HG02970 (cell line): ENCODE measurements around the gene DNAH6.
"Not testable (repeated sequence)": the region's sequence is repeated elsewhere in the genome, so short reads cannot be mapped to it uniquely, and the experiment has no call there.

Experiments
- ATAC-seq: cut with Tn5 transposase; IDR thresholded peaks from one replicate; pipeline ENCODE4 v1.9.1; 2021; ENCODE audit warnings: mild to moderate bottlenecking, moderate library complexity, moderate number of reproducible peaks; ENCODE audit not compliant: unreplicated experiment, low FRiP score

DNAH6 gene

DNA sequence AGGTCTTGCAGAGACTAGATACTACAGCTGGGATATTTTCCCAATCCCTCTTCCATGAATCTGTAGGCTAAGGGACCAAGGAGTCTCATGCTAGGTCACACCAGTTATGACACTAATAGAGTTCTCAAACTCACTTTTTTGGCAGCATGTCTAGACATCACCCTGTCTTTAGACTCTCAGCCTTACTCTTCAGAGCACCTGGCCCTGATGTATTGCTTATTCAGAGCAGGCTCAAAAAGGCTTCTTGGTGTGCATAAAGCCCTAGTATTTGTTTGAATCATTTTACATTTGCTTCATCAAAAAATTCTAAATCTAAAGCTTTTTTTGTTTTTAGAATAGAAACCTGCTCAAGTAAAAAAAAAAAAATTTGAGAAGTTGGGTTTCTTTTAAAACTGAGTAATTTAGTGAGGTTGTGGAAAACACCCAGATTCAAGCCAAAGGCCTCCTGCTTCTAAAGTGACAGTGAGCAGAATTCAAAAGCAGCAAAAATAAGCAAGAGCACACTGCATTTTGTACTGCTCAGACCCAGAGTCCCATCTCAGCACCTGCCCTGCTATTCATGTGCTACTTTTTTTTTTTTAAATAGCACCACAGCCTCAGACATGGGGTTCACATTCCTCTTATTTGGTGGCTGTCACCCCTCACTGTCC, 18.0 kb upstream of the DNAH6 start:
- no peak for ATAC-seq

DNA sequence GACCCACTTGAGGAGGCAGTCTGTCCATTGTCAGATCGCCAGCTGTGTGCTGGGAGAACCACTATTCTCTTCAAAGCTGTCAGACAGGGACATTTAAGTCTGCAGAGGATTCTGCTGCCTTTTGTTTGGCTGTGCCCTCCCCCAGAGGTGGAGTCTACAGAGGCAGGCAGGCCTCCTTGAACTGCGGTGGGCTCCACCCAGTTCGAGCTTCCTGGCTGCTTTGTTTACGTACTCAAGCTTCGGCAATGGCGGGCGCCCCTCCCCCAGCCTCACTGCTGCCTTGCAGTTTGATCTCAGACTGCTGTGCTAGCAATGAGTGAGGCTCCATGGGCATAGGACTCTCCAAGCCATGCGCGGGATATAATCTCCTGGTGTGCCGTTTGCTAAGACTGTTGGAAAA, 5.3 kb upstream of the DNAH6 start:
- ATAC-seq = not testable (repeated sequence)

DNA sequence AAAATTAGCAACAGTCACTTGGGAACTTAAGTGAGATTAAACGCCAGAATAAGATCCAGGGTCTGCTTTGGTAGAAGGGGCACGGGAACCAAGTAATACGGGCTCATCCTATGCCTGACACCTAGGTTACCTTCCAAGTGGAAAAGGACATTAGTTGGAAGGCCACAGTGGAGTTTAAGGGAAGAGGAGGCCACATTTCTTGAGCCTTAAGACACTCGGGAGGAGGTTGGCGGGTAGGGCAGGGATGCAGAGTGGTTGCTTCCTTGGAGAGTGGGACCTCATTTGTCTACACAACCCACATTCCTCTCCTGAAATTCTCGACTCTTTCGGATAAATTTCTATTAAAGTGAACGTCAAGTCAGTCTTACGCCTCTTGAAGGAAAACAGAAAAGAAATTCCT, 510 bp upstream of the DNAH6 start:
- no peak for ATAC-seq

DNA sequence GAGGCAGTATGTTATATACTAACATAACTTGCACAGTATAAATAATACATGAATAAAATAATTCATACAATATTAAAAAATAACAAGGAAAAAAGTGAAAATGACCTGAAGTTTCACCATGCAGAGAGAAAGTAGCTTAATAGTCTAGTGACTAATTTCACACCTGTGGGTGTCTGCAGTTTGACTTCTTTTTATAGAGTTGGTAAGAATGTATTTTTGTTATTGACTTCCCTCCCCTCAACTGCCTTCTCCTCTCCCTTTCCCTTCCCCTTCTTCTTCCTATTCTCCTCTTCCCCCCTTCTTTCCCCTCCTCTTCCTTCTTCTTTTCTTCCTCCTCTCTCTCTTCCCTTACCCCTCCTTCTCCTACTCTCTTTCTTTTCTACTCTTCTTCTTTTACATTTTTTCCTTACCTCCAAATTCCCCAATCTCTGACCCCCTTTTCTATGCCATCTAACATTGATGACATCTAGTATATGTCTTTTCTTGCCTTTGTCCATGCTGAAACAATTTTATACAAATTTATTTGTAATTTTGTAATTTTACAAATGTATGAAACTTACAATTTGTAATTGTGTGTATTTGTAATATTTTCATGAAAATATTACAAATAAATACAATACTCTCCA, 3.1 kb downstream of the DNAH6 start:
- ATAC-seq = no peak

DNA sequence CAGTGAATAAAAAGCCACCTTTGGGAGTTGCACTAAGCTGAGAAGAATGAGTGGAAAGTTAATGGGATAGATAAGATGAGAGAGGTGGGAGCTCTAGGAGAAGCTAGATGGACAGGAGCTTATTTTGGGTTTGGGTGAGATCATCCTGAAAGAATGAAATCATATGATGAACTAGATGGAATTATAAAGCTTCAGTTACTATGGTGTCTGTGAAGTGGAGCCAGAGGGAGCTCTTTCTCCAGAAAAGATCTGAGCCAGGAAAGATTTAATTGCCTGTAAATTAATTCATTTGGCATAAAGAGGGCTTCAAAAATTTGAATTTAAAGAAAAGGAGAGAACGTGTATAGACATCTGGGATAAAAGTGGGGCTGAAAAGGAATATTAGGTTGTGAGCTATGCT, 10.3 kb downstream of the DNAH6 start:
- ATAC-seq = no peak

DNA sequence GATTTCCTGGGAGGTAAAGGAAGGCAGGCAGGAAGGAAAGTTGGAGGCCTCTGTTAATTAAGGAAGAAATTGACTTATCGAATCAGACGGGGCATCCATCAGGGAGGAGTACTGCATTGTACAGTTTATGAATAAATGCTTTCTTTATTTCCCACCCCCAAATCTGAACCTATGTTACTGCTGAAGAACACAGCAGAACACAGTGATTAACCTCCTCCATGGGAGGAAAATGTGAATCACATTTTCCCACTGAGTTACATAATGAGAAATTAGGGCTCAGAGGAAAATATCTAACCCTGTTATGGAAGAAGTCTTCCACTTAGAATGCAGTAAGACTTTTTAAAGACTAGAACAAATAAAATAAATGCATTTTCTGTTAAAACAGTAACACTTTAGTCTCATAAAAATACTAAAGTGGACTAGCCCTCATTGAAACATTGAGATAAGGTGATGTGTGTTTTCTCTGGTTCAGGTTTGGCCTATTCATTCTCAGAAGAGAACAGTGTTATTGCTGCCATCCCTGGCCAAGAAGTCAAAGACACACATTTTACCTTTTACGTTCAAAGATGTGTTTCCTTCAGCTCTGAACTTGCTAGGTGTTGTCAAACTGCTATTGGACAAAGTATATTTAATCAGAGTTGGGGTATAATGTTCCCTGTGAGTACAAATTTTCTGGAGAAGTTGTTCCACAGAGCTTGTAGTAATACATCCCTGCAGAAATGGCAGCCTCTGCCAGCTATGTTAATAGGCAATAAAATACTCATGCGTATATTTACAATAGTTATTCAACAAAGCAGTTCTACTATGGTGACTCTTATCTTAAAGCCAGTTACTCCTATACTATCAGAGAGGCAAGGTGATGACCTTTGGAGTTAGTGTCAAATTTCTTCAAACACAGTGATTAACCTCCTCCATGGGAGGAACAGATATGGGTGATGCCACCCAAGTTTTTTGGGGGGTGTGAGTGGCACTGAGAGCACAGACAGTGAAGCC, 11.1 kb downstream of the DNAH6 start:
- no peak for ATAC-seq

DNA sequence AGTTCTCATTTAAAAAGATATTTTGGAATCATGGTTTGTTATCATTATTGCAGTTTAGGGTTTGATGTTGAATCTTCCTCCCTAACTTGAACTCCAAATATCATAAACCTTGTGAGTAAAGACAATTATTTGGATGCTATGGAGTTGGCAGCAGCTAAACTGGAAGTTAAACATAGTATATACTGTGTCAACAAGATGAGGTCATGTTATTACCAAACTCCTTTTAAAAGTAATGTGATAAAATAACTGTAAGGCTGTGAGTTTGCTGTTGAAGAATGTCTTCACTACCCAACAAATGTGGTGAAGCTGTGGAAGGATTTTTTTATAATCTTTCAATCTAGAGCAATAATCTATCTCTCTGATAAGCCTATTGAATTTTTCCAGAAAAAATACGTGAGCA, 16.0 kb downstream of the DNAH6 start:
- no peak for ATAC-seq

DNA sequence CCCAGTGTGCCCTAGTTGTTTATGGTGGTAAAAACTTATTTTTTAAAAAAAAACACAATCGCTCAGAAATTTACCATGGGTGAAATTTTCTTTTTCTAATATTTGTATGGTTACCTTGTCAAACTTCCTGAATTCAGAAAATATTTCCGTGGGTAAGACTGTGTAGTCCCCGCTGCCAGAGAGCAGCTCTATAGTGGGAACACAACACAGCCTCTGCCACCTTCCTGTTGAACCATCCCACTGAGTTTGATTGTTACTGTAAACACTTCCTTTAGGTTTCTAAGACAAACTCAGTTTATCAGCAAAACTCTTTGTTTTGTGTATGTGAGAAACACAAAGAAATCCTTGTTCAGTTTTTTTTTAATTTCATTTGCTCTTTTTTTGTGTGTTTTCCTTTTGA, 17.9 kb downstream of the DNAH6 start:
- no peak for ATAC-seq

DNA sequence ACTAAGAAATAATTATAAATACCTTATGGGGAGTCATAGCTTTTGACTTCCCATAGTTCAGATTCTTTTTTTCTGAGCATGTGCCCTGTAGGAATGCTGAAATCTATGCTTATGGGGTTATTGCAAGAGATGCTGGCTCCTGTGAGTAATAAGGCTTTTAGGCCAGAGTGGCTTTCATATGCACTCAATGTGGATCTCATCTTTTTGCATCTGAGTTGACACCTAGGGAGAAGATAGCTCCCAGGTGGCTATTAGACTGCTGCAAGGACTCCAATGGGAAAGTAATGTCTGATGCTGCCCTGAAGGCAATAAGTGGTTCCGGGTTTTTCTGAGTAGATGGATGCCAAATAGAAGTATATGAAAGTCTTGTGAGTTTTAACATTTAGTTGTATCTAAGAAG, 21.0 kb downstream of the DNAH6 start:
- no peak for ATAC-seq

DNA sequence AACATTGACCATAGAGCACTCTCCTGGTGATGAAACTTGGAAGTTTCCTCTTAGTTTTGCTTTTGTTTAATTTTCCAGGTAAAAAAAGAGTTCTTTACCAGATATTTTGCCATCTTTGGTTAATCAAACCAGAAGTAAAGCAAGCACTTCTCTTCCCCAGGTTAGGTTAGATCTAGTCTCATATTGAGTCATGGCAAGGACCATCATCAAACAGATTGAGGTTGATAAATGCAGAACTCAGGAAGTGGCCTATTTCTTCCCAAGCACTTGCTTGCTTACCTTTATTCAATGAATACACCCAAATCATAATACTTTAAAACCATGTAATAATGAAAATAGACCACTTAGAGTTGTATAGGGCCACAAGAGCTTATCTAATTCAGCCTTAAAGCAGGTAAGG, 23.4 kb downstream of the DNAH6 start:
- ATAC-seq = no peak

DNA sequence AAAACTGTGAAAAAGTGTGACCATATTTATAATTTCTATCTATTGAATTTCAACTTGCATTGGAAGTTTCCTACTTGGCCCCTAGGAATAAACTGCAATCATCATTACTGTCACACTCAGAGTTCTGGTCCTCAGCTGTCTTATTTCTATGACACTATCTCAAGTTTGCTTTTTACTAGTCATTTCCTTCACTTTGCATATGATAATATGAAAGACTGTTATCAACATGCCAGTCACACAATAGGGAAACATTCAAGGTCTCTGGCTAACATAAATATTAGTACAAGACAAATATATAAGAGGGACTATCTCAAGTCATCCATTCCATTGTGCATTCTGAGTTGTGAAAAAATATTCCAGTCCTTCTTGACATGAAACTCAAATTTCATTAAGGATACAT, 28.7 kb downstream of the DNAH6 start:
- ATAC-seq = no peak

DNA sequence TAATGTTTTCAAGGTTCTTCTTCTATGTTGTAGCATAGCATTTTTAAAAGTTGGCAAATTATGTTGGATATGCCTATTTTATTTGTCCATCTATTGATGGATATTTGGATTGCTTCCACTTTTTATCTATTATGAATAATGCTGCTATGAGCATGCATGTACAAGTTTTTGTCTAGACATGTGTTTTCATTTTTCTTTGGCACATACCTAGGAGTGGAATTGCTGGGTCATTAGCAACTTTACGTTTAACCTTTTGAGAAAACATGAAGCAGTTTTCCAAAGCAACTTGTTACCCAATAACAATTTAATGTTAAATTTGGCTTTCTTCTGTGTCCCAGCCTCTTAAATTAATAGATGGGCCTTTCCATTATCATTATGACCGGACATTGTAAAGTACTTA, 30.3 kb downstream of the DNAH6 start:
- no peak for ATAC-seq

DNA sequence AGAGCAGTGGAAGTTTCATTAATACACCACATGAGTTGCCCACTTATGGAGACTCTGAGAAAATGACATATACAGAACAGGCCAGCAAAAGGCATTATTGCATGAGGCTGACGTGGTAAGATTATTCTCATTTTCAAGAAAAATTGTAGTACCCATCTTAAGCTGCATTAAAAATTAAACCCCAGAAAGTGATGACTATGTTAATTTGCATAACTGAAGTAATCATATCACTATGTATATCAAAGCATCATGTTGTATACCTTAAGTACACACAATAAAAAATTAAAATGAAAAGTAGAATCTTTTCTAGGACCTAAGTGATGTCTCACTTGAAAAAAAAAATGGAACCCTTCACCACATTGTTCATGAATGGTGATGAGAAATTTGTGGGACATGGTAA, 32.0 kb downstream of the DNAH6 start:
- no peak for ATAC-seq

DNA sequence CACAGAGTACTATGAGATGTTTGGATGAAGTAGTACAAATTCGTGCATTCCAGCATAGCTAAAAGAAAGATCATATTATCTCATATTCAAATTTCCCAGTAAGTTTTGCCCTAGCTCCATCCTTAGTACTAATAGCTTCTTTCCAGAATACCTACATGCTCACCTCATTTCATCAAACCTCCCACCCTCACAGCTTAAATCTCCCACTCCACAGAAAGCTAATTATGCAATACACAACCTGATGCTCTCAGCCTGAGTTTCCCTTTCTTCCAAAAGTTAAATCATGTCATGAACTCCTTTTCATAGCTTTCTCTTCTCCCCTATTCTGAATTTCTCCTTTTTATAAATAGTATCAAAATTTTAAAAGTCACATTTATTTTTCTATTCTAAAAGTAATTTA, 34.6 kb downstream of the DNAH6 start:
- ATAC-seq = no peak

DNA sequence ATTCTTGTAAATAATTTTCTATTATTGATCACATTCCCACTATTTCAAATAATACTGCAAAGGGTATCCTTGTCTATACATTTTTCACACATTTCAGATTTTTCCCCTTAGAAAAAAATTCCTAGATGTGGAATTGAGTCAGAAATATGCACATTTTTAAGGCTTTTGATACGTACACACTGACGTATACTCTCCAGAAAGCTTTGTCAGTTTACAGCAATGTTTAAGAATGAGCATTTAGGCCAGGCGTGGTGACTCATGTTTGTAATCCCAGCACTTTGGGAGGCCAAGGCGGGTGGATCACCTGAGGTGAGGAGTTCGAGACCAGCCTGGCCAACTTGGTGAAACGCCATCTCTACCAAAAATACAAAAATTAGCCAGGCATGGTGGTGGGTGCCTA, 35.2 kb downstream of the DNAH6 start:
- ATAC-seq = not testable (repeated sequence)

DNA sequence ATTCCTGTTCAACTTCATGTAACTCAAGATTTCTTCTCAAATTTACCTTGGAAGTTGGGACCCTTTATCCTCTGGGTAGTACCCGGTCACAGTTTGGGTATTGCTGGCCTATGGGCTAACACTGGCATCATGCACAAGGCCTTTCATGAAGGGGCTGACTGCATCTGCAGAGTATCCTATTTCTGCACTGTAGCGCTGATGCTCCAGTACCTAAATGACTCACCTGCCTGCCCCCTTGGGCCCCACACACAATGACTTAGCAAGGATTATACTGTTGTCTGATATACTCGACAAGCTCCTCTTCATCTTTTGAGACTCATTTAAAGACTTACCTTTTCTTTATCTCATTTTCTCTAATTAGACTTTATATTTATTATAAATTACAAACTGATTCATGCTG, 39.9 kb downstream of the DNAH6 start:
- no peak for ATAC-seq

DNA sequence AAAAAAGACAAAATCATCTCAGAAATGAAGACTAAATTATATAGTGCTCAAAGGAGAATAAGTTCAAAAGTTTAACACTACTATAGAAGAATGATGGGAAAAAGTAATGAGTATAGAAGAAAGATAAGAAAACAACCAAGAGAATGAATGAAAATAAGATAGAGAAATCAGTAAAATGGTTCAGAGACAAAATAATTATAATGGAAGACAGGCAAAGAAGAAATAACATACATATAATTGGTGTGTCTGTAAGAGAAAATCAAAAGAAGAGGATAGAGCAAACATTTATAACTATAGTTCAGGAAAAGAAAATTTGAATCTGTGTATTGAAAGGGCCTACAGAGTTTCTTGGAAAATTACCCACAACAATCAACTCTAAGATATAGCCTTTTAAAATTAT, 43.5 kb downstream of the DNAH6 start:
- ATAC-seq = no peak

DNA sequence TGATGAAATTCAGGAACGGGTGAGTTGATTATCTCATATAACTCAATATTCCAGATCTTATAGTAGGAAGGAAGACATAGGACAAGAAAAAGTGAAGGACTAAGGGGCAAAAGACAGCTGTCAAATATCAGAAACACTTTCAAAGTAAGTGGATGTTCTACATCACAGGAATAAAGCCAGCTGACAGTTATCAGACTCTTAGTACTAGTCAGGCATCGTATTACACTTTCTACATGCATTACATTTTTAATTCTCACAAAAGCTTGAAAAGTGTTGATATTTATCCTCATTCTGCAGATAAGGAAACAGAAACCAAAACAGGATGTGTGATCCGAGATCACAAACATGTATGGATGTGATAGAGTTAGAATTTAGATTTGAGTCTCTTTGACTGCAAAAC, 63.4 kb downstream of the DNAH6 start:
- no peak for ATAC-seq

DNA sequence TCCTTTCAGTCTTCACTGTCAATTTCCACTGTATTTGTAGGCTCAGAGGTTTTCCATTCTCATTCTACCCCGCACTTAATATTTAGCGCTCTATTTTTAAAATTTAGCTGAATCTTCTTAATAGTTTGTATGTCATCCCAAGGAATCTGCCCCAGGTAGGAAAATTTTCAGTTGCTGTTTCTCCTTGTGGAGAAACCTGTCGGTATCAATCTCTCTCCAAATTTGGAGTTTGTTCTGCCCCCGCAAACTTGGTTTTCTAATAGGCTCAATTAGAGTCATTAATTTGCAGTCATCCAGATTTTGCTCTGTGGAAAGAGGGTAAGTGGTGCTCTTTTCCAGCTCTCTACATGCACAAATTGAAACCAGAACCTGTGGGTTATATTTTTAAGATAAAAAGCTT, 87.6 kb downstream of the DNAH6 start:
- no peak for ATAC-seq

DNA sequence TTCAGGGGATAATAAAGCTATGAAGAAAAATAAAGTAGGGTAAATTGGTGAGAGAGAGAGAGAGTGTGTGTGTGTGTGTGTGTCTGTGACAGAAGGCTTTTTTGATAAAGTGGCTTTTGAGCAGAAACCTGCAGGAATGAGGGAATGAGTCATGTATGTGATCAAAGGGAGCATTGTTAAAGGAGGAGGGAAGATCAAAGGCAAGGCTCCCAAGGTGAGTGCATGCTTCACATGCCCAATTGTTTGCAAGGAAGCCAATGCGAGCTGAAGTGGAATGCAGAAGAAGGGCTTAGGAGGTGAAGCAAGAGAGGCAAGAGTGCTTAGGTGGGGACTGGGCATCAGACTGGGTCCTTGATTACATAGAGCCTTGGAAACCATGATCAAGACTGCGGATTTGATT, 96.8 kb downstream of the DNAH6 start:
- no peak for ATAC-seq

DNA sequence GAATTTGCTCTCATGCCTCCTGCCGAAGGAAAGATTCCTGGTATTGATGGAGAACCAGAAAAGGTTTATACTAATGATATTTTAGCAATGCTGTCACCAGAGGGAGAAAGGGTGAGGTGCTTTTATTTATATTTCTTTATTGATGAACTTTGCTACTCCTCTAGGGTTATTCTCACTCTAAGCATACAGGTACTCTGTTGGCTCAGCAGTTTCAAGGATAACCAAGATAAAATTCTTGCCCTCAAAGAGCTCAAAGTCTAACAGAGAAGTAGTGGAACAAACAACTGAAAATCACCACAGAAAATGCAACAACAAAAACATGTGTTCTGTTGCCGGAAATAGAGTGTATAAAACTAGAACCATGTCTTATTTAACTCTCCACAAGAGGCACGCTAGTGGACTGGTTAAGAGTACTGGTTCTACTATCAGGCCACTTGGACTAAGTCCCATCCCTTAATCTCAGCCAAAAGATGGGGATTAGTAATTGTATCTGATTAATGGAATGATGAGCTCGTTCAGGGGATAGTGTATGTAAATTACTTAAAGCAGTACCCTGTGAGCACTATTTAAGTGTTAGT, 103.6 kb downstream of the DNAH6 start:
- no peak for ATAC-seq
